ENCODE data around the gene SEMA7A.
"Not testable (repeated sequence)": the region's sequence is repeated elsewhere in the genome, so short reads cannot be mapped to it uniquely, and the experiment has no call there.

SEMA7A gene

DNA sequence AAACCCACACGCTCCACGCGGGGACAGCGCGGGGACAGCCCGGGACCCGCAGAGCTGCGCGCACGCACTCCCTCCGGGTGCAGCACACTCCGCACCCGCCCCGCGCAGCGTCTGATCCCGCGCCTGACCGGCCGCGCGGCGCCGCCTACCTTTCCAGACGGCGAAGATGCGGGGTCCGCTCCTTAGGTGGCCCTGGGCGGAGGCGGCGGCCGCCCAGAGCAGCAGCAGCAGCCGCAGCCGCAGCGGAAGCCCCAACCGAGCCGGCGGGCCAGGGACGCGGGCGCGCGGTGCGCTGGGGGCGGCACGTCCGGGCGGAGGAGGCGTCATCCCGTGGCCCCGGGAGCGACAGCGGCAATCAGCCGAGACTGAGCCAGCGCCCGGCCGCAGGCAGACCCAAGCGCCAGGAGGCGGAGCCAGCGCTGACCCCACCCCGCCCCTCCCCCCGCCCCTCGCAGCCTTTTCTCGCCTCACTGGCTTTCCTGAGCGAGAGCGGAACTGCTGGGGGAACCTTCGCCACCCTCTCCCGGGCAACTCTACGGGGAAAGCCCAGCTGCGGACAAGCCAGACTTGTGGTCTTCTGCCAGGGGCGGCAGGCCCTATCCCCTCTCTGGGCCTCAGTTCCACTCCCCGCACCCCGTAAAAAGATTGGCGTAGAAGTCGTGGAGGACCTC is at the start of gene SEMA7A:
Gene SEMA7A, minus strand, starts transcription at position 367 of the 671 bp plus-strand sequence. Its CDS starts 40 bp downstream, at position 327.
- DNase-seq (ENCODE audit: low read depth in 3 of 3) = peak; percentile 68 to 70 (median 70)

- no peak for DNase-seq (ENCODE audit: low read depth in 3 of 3)
Measured at GRCh38 chr15:74482661-74483060, 48.9 kb upstream of the SEMA7A start.

- not testable (repeated sequence) for DNase-seq (ENCODE audit: low read depth in 3 of 3)
Measured at GRCh38 chr15:74480364-74480763, 46.6 kb upstream of the SEMA7A start.

- not testable (repeated sequence) for DNase-seq (ENCODE audit: low read depth in 3 of 3)
Measured at GRCh38 chr15:74471621-74472020, 37.9 kb upstream of the SEMA7A start.

GRCh38 chr15:74470631-74471395 is 37.1 kb upstream of the SEMA7A start:
- DNase-seq (ENCODE audit: low read depth in 3 of 3) = no peak

- DNase-seq (ENCODE audit: low read depth in 3 of 3) = no peak
Measured at GRCh38 chr15:74468341-74469032, 34.7 kb upstream of the SEMA7A start.

- DNase-seq (ENCODE audit: low read depth in 3 of 3) = no peak
Measured at GRCh38 chr15:74466570-74466969, 32.8 kb upstream of the SEMA7A start.

DNA sequence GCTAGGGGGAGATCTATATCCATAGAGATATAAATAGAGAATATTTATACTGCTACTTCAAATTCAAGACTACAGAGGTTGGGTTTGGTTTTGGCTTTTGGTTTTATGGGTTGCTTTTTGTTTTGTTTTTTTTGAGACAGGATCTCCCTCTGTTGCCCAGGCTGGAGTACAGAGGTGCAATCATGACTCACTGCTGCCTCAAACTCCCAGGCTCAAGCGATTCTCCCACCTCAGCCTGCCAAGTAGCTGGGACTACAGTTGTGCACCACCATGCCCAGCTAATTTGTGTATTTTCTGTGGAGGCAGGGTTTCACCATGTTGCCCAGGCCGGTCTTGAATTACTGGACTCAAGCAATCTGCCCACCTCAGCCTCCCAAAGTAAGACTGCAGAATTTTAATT is 31.1 kb upstream of the SEMA7A start:
- no peak for DNase-seq (ENCODE audit: low read depth in 3 of 3)

GRCh38 chr15:74464216-74464615 is 30.5 kb upstream of the SEMA7A start:
- DNase-seq (ENCODE audit: low read depth in 3 of 3) = no peak

- no peak for DNase-seq (ENCODE audit: low read depth in 3 of 3)
Measured at GRCh38 chr15:74463634-74464033, 29.9 kb upstream of the SEMA7A start.

DNA sequence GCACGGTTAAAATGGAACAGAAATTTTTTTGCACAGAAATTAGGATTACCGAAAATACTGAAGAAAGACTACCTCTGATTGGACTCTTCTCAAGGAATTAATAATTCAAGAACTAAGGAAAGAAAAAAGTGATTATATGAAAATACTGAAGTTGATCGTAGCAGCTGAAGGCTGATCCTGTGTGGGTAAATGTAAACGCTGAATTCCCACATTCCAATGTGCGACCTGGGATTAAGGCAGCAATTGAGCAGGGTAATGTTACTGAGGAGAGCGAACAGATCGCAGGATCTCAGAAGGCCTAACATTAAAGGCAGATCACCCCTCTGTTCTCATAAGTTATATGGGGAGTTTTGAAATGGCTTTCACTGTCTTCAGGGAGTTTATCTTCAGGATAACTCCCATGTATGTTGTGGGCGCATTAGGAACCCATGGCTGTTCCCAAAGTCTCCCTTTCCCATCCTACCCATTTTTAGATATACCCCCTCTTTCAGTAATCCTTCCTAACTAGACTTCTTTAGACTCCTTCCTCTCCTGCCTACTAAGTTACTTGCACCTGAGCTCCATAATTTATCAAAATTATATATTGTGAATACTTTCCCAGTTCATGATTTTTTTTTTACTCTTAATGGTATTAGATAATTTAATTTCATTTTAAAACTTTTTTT is 28.2 kb upstream of the SEMA7A start:
- DNase-seq (ENCODE audit: low read depth in 3 of 3) = no peak

- peak; percentile 95 to 96 (median 96) for DNase-seq (ENCODE audit: low read depth in 3 of 3)
Measured at GRCh38 chr15:74460871-74461846, 27.4 kb upstream of the SEMA7A start, which contains the start of gene UBL7. TSS of gene UBL7 (minus strand) at chr15:74461160. CDS start at chr15:74458867, 2,293 bp downstream.

- no peak for DNase-seq (ENCODE audit: low read depth in 3 of 3)
Measured at GRCh38 chr15:74460298-74460697, 26.5 kb upstream of the SEMA7A start.

- DNase-seq (ENCODE audit: low read depth in 3 of 3) = not testable (repeated sequence)
Measured at GRCh38 chr15:74459798-74460197, 26.0 kb upstream of the SEMA7A start.

DNA sequence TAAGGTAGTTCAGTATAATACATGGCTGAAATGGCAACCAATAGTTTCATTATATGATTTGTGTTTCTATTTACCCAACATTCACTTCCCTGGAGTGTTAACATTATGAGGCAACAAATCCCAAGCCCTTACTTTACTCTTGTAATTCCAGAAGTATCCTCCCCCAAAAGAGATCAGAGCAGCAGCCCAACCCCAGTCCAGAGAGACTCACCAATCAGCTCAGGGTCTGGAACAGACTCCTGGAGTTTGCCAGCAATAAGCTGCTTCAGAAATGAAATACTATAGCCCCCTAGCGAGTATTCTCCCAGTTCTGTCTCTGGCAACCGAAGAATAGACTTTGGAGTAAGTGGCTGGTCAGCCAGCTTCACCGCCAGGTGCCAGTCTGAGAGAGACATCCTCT is 24.7 kb upstream of the SEMA7A start:
- no peak for DNase-seq (ENCODE audit: low read depth in 3 of 3)

GRCh38 chr15:74457036-74457435 is 23.3 kb upstream of the SEMA7A start:
- not testable (repeated sequence) for DNase-seq (ENCODE audit: low read depth in 3 of 3)

DNA sequence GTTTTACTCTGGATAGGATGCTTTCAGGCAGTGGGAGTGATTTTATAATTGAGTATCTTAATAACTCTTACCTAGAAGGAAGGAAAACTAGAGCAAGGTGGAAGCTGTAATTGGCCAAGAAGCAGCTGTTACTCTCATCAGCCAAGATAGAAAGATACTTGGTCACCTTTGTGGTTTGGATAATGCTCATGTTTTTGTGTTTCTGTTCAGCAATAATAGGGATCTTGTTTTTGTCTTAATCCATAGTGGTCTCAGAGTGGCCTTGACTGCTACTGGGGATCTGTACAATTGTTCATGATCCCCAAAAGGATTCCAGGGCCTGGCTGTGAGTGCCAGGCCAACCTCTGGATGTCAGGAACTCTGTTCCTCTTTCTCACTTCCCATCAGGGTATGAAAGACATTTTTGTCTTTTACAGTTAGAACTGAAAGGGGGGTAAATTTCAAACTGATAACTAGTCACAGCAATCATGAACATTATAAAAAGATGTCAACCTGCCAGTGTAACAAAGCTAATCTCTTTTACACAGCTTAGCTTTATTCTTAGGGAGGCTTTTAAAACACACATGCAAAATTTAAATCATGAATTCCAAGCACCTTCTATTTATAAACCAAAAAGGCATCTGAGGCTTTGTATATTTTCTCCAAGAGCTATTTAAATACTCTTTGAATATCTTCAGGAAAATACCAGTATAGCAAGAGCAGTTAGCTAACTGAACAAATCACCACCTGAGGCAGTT is 21.2 kb upstream of the SEMA7A start:
- DNase-seq (ENCODE audit: low read depth in 3 of 3) = no peak

GRCh38 chr15:74453925-74454763 is 20.4 kb upstream of the SEMA7A start:
- no peak for DNase-seq (ENCODE audit: low read depth in 3 of 3)

All from stimulated activated CD4-positive, alpha-beta T cell treated with anti-CD3 and anti-CD28 coated beads, TNF-alpha, amount 100 ng/mL, for 48 hours (primary cell).